HEK293T (cell line): ENCODE measurements around the gene LRRFIP1.
"Not testable (repeated sequence)": the region's sequence is repeated elsewhere in the genome, so short reads cannot be mapped to it uniquely, and the experiment has no call there.

Experiments
- ARNT ChIP-seq: fragments of 450-650 bp; IDR thresholded peaks from 2 replicates; pipeline ENCODE4 v1.6.1; 2017; ENCODE audit warnings: mild to moderate bottlenecking
- BHLHE40 ChIP-seq: fragments of 450-650 bp; IDR thresholded peaks from 2 replicates; pipeline ENCODE4 v1.6.1; 2016; ENCODE audit warnings: mild to moderate bottlenecking, moderate library complexity, borderline replicate concordance
- CTBP1 ChIP-seq: fragments of 450-650 bp; IDR thresholded peaks from 2 replicates; pipeline ENCODE4 v1.6.1; 2016; ENCODE audit warnings: borderline replicate concordance
- L3MBTL2 ChIP-seq: fragments of 450-650 bp; conservative IDR thresholded peaks from 2 replicates; pipeline ENCODE4 v1.6.1; 2016; ENCODE audit warnings: mild to moderate bottlenecking
- SP1 ChIP-seq: fragments of 450-650 bp; IDR thresholded peaks from 2 replicates; pipeline ENCODE4 v1.6.1; 2017
- SUZ12 ChIP-seq: fragments of 450-650 bp; IDR thresholded peaks from 2 replicates; pipeline ENCODE4 v1.6.1; 2016; ENCODE audit warnings: mild to moderate bottlenecking
- TARDBP ChIP-seq: fragments of 450-650 bp; IDR thresholded peaks from 2 replicates; pipeline ENCODE4 v1.6.1; 2016
- TF ChIP-seq, protein P1 (sequence below): fragments of 450-650 bp; IDR thresholded peaks from 2 replicates; pipeline ENCODE4 v1.6.1; 2016

DNA sequence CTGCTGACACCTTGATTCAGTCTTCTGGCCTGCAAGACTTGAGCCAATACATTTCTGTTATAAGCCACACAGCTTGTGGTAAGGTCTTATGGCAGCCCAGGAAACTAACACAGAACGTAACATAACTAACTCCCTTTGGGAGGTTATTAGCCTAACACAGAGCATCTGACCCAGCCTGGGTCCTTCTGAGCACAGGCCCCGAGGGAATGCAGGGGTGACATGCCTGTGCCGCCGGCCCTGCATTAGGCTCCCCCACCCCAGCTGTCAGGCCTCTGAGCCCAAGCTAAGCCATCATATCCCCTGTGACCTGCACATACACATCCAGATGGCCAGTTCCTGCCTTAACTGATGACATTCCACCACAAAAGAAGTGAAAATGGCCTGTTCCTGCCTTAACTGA is 20.9 kb upstream of the LRRFIP1 start:
- TF ChIP-seq SUZ12, TARDBP, ARNT, L3MBTL2, CTBP1, BHLHE40, SP1: not testable (repeated sequence)
- TF ChIP-seq, protein P1, sequence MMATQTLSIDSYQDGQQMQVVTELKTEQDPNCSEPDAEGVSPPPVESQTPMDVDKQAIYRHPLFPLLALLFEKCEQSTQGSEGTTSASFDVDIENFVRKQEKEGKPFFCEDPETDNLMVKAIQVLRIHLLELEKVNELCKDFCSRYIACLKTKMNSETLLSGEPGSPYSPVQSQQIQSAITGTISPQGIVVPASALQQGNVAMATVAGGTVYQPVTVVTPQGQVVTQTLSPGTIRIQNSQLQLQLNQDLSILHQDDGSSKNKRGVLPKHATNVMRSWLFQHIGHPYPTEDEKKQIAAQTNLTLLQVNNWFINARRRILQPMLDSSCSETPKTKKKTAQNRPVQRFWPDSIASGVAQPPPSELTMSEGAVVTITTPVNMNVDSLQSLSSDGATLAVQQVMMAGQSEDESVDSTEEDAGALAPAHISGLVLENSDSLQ, result not testable (repeated sequence)
